Transverse colon (tissue), 4 donors: ENCODE data around the gene ZNF333. TPM values are rescaled to one million over a fixed set of nuclear protein-coding genes. Genes with fewer than 3 reads are reported as not detected.
"Not testable (repeated sequence)": the region's sequence is repeated elsewhere in the genome, so short reads cannot be mapped to it uniquely, and the experiment has no call there.

Source experiments
- DNase-seq: peaks from one replicate; pipeline ENCODE4 v3.0.0-alpha.2; 2019
- H3K27ac ChIP-seq, 4 donors: fragments of 200-600 bp; sonication (generic); 2 replicates each; pipeline ENCODE4 v1.5.1; 2016 to 2018; ENCODE audit warnings: inconsistent platforms in 4 of 4
- H3K27me3 ChIP-seq: fragments of 200-600 bp; sonication (generic); 2 replicates; pipeline ENCODE4 v1.5.1; 2017; ENCODE audit warnings: inconsistent platforms
- H3K36me3 ChIP-seq, 4 donors: fragments of 200-600 bp; sonication (generic); 2 replicates each; pipeline ENCODE4 v1.5.1; 2017 to 2019; ENCODE audit warnings: inconsistent platforms in 4 of 4
- H3K4me1 ChIP-seq, 4 donors: fragments of 200-600 bp; sonication (generic); 2 replicates each; pipeline ENCODE4 v1.5.1; 2017 to 2020; ENCODE audit warnings: inconsistent platforms in 4 of 4
- H3K4me3 ChIP-seq, 4 donors: fragments of 200-600 bp; sonication (generic); 1 replicate in 1 of 4; 2 replicates in 3 of 4; pipeline versions ENCODE4 v1.5.1 to v1.6.1; 2017 to 2019; ENCODE audit warnings: inconsistent platforms in 4 of 4
- H3K9me3 ChIP-seq, 2 donors: fragments of 200-600 bp; sonication (generic); 2 replicates each; pipeline ENCODE4 v1.5.1; 2017 to 2019; ENCODE audit warnings: inconsistent platforms in 2 of 2
- EP300 ChIP-seq: sonication (generic); formaldehyde crosslinking; IDR thresholded peaks from one replicate; pipeline ENCODE4 v1.6.1; 2017; ENCODE audit warnings: antibody characterized with exemption, low read depth
- POLR2A ChIP-seq: fragments of 450-650 bp; IDR thresholded peaks from one replicate; pipeline ENCODE4 v1.6.1; 2016; ENCODE audit warnings: antibody characterized with exemption, mild to moderate bottlenecking, moderate library complexity
- POLR2AphosphoS5 ChIP-seq, 3 donors: sonication (generic); formaldehyde crosslinking; IDR thresholded peaks; one replicate each; pipeline ENCODE4 v1.6.1; 2016; ENCODE audit warnings: antibody characterized with exemption in 3 of 3
- WGBS, 2 donors: methylation state at CpG; one replicate each; pipeline ENCODE4 v1.1.5; 2018; ENCODE audit warnings: low coverage in 1 of 2; 5-methylcytosine and 5-hydroxymethylcytosine counted together
- in situ Hi-C, 4 donors: fragments of 200-750 bp; cut with MboI; loops; one replicate each; pipeline versions ENCODE4 v1.15.0 to v1.15.1; 2017; ENCODE audit warnings: low sequenced_read_pairs in 3 of 4, low pct_ligation_motif_present in 1 of 4, low pct_unique_long_range_greater_than_20kb in 1 of 4
- intact Hi-C: fragments of 100-400 bp; cut with DNase I; formaldehyde crosslinking; loops from one replicate; pipeline ENCODE4 v1.15.1; 2023; ENCODE audit warnings: low total_unique reads
- total RNA-seq, 4 donors: library from RNA; depleted of rRNA; stranded (reverse); fragments of >200 nt; gene quantifications; one replicate each; pipeline ENCODE4 v1.1.0, GENCODE V29; 2016
- TF ChIP-seq, protein P1 (sequence below), 5 experiments: fragments of 200-600 bp in 3 of 5; fragments of 450-650 bp in 2 of 5; sonication (generic) in 3 of 5; IDR thresholded peaks; 1 replicate in 2 of 5; 2 replicates in 3 of 5; pipeline ENCODE4 v1.5.1; 2016 to 2017; ENCODE audit warnings: antibody characterized with exemption in 5 of 5, inconsistent platforms in 3 of 5, mild to moderate bottlenecking in 2 of 5, moderate library complexity in 1 of 5

ZNF333 gene
- total RNA-seq, 4 donors from 2014 or later, result 10.1 to 31.4 (median 16.1) TPM

DNA sequence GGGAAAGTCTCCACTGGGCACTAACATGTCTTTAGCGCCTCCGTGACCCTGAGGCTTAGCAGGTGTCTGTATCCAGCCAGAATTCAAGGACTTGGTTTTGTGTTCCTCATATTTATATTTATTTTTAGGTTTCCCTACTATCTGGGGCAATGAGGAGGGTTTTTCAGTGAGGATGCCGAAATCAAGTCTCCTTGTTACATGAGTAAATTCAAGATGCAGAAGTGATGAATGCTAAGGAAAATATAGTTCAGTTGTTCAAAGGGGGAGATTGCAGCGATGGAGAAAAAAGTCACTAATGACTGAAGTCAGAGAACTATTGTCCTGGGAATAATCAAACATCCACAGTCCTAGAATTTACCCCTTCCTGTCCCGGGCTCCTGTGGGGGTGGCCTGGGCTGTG is 89.3 kb downstream of the ZNF333 start:
- no peaks in the 10 kb centered on the region for H3K9me3 ChIP-seq
- no peak overlapping the region for H3K4me3 ChIP-seq
- in situ Hi-C loops, result no loop called here

DNA sequence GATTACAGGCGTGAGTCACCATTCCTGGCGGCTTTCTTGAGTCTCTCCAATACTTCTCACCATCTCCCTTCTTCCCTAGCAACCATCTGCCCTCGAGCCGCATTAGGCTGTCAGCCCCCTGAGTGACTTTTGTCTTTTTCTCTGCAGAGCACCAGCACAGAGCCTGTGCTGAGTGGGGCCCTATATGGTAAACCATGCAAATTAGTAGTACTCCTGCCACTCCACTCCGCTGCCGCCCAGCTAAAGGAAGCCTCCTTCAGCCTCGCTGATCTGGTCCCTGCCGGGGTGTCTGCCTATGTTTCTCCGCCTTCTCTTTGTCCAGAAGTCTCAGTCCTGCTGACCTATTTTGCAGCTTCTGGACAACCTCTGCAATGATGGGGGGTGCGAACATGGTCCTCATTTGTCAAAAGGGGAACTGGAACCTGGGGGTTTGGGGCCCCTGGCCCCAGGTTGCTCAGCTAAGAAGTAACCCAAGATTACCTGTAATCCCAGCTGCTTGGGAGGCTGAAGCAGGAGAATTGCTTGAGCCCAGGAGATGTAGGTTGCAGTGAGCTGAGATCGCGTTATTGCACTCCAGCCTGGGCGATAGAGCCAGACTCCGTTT is 90.9 kb downstream of the ZNF333 start:
- H3K36me3 ChIP-seq, DNase-seq, H3K4me3 ChIP-seq, H3K27ac ChIP-seq, in situ Hi-C loops, intact Hi-C loops, H3K9me3 ChIP-seq: not testable (repeated sequence)
- Histone ChIP-seq H3K4me1 (peaks cover 0 to 10% (median 5%) of the 10 kb centered on the region in 4 donors), H3K27me3 (peaks cover 24% of the 10 kb centered on the region)
- WGBS, 2 donors, result 70 to 73% methylated on average over 6 to 14 of the region's 14 CpGs

More for the DNA sequence above, 89.3 kb downstream of the ZNF333 start:
- intact Hi-C loops, result no loop called here
- Histone ChIP-seq H3K27ac (no peak overlapping the region), H3K27me3 (peaks cover 35% of the 10 kb centered on the region), H3K4me1 (peaks cover 0 to 10% (median 5%) of the 10 kb centered on the region in 4 donors), H3K36me3 (no peaks in the 10 kb centered on the region)
- 21 to 55% methylated on average over 3 to 5 of the region's 5 CpGs for WGBS, 2 donors
- no peak for DNase-seq
- TF ChIP-seq POLR2AphosphoS5 (IDR thresholded peaks at IDR 0.05) (no peak), EP300 (no peak), POLR2A (no peak)
- TF ChIP-seq, protein P1, sequence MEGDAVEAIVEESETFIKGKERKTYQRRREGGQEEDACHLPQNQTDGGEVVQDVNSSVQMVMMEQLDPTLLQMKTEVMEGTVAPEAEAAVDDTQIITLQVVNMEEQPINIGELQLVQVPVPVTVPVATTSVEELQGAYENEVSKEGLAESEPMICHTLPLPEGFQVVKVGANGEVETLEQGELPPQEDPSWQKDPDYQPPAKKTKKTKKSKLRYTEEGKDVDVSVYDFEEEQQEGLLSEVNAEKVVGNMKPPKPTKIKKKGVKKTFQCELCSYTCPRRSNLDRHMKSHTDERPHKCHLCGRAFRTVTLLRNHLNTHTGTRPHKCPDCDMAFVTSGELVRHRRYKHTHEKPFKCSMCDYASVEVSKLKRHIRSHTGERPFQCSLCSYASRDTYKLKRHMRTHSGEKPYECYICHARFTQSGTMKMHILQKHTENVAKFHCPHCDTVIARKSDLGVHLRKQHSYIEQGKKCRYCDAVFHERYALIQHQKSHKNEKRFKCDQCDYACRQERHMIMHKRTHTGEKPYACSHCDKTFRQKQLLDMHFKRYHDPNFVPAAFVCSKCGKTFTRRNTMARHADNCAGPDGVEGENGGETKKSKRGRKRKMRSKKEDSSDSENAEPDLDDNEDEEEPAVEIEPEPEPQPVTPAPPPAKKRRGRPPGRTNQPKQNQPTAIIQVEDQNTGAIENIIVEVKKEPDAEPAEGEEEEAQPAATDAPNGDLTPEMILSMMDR (IDR thresholded peaks at IDR 0.05), result no peak

DNA sequence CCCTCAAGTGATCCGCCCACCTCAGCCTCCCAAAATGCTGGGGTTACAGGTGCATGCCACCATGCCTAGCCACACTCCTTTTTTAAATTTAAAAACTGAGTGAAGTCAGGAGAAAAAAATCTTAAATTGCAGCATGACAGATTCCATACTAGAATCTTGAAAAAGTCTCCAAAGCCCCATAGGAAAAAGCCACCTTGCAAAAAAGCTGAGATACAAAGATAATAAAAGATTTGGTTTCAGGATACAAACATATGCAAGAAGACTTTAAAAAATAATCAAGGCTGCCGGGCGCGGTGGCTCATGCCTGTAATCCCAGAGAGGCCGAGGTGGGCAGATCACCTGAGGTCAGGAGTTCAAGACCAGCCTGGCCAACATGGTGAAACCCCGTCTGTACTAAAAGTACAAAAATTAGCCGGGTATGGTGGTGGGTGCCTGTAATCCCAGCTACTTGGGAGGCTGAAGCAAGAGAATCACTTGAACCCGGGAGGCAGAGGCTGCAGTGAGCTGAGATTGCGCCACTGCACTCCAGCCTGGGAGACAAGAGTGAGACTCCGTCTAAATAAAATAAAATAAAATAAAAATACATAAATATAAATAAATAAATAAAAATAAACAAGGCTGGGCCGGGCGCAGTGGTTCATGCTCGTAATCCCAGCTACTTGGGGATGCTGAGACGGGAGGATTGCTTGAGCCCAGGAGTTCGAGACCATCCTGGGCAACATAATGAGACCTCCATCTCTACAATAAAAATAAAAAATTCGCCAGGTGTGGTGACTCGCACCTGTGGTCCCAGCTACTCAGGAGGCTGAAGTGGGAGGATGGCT is 92.1 kb downstream of the ZNF333 start:
- WGBS, 2 donors, result 87 to 89% methylated on average over 15 to 17 of the region's 17 CpGs
- Histone ChIP-seq H3K27me3 (peaks cover 24% of the 10 kb centered on the region), H3K27ac (peak overlapping the region in 1 of 4 donors; percentile 65), H3K4me1 (peaks cover 0 to 11% (median under 1%) of the 10 kb centered on the region in 4 donors)
- intact Hi-C loops, H3K36me3 ChIP-seq, H3K9me3 ChIP-seq, H3K4me3 ChIP-seq, DNase-seq, in situ Hi-C loops: not testable (repeated sequence)

GRCh38 chr19:14782626-14783409 is 93.0 kb downstream of the ZNF333 start:
- in situ Hi-C loops, result no loop called here
- peak overlapping the region in 1 of 4 donors; percentile 65 for H3K27ac ChIP-seq
- no peak for TF ChIP-seq POLR2AphosphoS5 (IDR thresholded peaks at IDR 0.05)
- TF ChIP-seq, protein P1 (IDR thresholded peaks at IDR 0.05), result no peak
- no peak for TF ChIP-seq EP300
- TF ChIP-seq POLR2A, result no peak
- no peaks in the 10 kb centered on the region for H3K9me3 ChIP-seq
- intact Hi-C loops, result no loop called here
- WGBS, 2 donors, result 75 to 91% methylated on average over 10 to 16 of the region's 16 CpGs
- peaks cover 0 to 7% (median 0%) of the 10 kb centered on the region in 4 donors for H3K4me1 ChIP-seq
- DNase-seq, result no peak
- peaks cover 15% of the 10 kb centered on the region for H3K27me3 ChIP-seq
- no peaks in the 10 kb centered on the region for H3K36me3 ChIP-seq
- no peak overlapping the region for H3K4me3 ChIP-seq

Other genes starting within 250 kb of the ZNF333 start
- gene PTGER1, start 214.7 kb upstream of the ZNF333 start, total RNA-seq, result 1 to 10 TPM in 2 of 4 donors, not detected in 2; 1.1 to 1.2 TPM
- 100 to 1,000 TPM; 295 to 569 (median 362) TPM for gene GIPC1, start 193.9 kb upstream of the ZNF333 start, total RNA-seq
- 100 to 1,000 TPM in 2 of 4 donors, 10 to 100 TPM in 2; 20.3 to 111 (median 93.8) TPM for gene DNAJB1, start 171.7 kb upstream of the ZNF333 start, total RNA-seq
- 100 to 1,000 TPM in 1 of 4 donors, 10 to 100 TPM in 3; 36.6 to 145 (median 69.3) TPM for gene TECR, start 160.5 kb upstream of the ZNF333 start, total RNA-seq
- gene NDUFB7, start 118.0 kb upstream of the ZNF333 start, total RNA-seq, result 100 to 1,000 TPM; 380 to 710 (median 454) TPM
- gene CLEC17A, start 107.0 kb upstream of the ZNF333 start, total RNA-seq, result 1 to 10 TPM in 1 of 4 donors, under 1 TPM in 1, not detected in 2; 0.41 to 4.9 TPM
- gene ADGRE3, start 15.2 kb upstream of the ZNF333 start, total RNA-seq, result not detected
- gene ADGRE2, start 88.5 kb downstream of the ZNF333 start, total RNA-seq, result 1 to 10 TPM in 3 of 4 donors, under 1 TPM in 1; 1.00 to 3.3 (median 1.8) TPM
- gene OR7A5, start 145.1 kb downstream of the ZNF333 start, total RNA-seq, result not detected
- under 1 TPM in 1 of 4 donors, not detected in 3; under 0.01 TPM for gene OR7C1, start 145.1 kb downstream of the ZNF333 start, total RNA-seq
- not detected for gene OR7A10, start 158.9 kb downstream of the ZNF333 start, total RNA-seq
- gene OR7A17, start 196.1 kb downstream of the ZNF333 start, total RNA-seq, result not detected